HG03469 (cell line): ENCODE data around the gene KCTD16.

Source experiments
- ATAC-seq: cut with Tn5 transposase; IDR thresholded peaks from one replicate; pipeline ENCODE4 v1.9.1; 2021; ENCODE audit warnings: mild to moderate bottlenecking, moderate library complexity, moderate number of reproducible peaks; ENCODE audit not compliant: unreplicated experiment

KCTD16 gene

GRCh38 chr5:144448457-144448856, 277.8 kb downstream of the KCTD16 start:
- ATAC-seq, result no peak

- ATAC-seq, result no peak
Observed at GRCh38 chr5:144451187-144451973, 280.7 kb downstream of the KCTD16 start.

DNA sequence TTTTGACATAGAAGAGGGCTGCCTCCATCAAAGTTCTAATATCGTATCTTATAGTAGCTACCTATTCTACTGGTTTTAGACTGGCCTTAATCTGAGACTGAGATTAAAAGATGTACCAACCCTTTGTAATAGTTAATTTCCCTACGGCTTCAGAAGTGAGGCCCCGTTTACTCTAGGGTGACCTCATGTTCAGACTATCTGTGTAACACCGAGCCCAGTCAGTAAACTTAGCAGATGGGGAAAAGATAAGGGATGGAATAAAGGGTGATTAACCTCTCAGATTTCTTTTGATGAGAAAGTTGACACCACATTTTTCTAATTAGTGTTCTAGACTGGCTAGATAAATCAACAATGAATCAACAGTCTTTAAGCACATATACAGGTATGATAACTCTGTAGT, 283.1 kb downstream of the KCTD16 start:
- no peak for ATAC-seq

GRCh38 chr5:144457160-144457559, 286.5 kb downstream of the KCTD16 start:
- ATAC-seq, result no peak

DNA sequence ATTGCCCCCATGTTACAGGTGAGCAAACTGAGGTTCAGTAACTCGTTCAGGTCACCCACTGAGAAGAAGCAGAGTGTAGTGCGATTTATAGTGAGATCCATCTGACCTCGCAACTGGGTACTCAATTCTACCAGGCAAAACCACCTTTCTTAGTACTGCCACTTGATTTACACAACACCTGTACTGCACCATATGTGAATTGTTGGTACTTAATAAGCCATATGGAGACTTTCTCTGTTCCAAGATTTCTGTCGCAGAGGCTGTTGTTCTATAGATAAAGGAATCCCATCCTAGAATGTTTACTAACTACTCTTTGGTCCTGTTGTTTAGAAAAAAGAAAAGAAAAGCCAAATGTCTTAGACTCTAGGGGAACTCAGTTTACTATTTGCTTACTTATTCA, 287.5 kb downstream of the KCTD16 start:
- ATAC-seq, result no peak

DNA sequence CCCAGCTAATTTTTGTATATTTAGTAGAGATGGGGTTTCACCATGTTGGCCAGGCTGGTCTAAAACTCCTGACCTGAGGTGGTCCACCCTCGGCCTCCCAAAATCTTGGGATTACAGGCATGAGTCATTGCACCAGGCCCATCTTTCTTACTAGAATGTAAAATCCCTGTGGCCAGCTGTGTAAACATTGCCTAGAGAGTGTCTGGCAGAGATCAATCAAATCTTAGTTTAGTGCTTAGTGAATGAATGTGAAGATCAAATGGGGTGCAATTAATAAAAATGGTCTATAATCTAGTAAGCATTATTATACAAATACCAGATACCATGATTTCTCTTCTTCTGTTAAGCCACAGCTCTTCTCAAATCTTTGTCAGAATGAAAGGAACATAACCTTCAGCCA, 289.9 kb downstream of the KCTD16 start:
- ATAC-seq, result no peak

- ATAC-seq, result no peak
Observed at GRCh38 chr5:144462577-144462976, 291.9 kb downstream of the KCTD16 start.

DNA sequence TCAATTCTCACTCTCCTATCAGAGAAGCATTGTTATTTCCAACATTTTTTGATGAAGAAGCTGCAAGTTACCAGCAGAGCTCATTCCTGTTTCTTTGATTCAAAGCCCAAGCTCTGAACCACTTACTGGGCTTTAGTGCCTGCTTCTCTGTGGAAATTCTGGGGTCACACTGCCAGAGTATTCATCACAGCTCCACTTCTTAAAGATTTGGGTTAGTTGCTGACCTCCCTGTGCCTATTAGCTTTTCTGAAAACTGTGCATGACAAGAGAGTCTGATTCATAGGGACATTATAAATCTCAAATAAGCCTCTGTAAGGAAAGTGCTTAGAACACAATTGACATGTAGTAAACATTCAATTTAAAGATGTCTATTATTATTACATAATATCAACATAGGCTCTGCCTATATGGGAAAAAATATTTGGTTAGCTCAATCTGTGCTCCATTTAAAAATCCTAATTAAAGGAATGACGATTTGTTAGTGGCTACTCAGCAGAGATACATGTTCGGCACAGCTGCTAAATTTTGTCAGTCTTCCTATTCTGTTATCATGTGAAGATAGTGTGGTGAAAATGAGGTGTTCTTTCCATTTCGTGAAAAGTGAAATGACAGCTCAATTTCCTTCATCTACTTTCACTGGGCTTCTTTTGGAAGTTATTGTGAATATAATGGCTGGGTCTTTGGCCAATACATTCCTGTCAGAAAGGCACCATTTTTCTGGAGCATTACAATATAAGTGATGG, 293.0 kb downstream of the KCTD16 start:
- no peak for ATAC-seq

DNA sequence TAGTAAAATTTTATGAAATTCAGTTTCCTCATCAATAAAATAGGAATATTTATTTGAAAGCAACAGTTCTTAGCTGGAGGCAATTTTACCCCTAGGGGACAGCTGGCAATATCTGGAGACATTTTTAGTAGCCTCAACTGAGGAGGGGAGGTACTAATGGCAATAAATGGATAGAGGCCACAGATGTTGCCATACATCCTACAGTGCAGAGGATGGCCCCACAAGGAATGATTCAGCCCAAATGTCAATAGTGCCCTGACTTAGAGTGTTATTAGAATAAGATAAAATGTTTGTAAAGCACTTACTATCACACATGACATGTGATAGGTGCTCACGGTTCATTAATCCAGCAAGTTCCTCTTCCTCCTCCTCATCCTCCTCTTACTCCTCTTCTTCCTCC, 293.6 kb downstream of the KCTD16 start:
- no peak for ATAC-seq

DNA sequence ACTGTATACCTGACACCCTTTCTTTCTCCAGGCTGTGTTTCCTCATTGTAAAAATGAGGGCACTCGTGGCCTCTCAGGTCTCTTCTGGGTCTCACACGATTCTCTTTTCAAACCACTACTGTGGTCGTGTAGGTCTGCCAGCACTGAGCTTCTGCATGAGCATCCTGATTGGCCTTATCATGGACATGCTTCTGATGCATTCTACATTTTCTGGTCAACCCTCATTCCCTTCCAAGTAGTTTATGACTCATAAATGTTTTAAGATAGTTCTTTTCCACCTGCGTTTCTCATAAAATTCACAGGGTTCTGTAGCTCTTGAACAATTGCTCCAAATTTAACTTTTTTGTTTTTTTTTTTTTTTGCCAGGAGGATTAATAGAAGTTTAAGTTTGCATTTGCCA, 294.8 kb downstream of the KCTD16 start:
- ATAC-seq, result no peak

DNA sequence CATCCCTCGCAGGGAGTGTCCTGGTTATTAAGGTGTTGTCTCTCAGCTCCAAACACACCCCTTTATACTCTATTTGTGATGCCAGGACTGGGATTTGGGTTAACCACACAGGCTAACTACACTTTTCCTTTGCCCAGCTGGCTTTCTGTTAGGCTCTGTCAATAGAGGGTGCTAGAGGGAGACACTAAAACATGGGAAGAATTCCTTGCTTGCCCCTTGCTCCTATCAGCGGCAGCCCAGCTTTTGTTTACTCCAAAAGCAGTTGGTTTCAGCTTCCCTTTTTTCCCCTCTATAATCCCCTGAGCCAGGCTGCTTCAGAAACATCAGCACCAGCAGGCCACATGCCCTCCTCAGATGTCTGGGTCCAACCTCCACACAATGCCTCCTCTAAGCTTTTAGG, 297.1 kb downstream of the KCTD16 start:
- no peak for ATAC-seq

DNA sequence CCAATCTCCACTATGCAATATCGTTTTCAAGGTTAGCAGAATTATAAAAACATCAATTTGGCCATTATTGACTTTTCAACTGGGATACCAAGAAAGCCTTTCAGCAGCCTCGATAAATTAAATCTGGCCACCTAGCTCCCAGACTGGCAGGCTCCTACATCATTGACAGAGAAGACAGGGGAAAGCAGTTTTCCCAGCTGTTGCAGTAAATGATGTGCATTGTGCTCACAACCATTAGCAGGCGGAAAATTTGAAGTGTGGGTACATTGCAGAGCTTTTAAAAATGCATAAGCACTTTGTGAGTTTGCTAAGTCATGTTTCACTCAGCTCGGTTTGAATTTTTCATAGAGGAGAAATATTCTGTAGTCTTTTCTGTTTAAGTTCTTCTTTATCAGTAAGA, 297.9 kb downstream of the KCTD16 start:
- no peak for ATAC-seq

DNA sequence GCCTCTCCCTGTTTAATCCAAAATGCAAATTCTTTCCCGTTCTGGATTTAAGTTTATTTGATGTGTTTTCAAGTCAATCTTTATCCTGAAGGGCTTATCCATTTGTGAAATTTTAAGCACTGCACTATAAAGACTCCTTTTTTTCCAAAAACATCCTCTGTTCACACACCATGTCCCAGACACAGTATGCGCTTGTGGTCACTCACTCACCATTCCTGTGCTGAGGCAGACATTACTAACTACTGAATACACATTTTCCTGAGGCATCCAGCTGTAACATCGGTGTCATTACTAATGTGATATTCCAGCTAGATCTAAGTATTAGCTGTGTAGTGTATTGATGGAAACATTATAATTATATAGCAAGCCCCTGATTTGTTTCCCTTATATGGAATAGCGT, 298.4 kb downstream of the KCTD16 start:
- ATAC-seq, result no peak

- ATAC-seq, result no peak
Observed at GRCh38 chr5:144472221-144472620, 301.5 kb downstream of the KCTD16 start.

DNA sequence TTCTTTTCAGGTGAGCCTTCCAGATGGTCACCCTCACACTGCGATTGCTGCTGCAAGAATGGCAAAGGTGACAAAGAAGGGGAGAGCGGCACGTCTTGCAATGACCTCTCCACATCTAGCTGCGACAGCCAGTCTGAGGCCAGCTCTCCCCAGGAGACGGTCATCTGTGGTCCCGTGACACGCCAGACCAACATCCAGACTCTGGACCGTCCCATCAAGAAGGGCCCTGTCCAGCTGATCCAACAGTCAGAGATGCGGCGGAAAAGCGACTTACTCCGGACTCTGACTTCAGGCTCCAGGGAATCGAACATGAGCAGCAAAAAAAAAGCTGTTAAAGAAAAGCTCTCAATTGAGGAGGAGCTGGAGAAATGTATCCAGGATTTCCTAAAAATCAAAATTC, 303.0 kb downstream of the KCTD16 start:
- ATAC-seq, result no peak

GRCh38 chr5:144478565-144478964, 307.9 kb downstream of the KCTD16 start:
- ATAC-seq, result no peak

DNA sequence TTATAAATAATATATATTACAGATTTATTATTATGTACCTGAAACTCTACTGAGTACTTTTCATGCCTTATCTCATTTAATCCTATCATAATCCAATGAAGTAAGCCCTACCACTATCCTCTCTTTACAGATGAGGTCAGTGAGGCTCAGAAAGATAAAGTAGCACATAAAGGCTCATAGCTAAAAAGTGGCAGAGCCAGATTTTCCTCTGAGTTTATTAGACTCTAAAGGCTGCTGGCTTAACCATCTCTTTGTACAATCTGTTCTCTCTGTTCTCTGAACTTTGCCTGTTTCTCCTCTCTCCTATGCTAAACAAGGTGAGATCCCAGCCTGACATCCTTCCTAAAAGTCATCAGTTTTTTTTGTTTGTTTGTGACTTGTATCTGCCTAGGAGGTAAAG, 311.2 kb downstream of the KCTD16 start:
- no peak for ATAC-seq

- ATAC-seq, result no peak
Observed at GRCh38 chr5:144484124-144484897, 313.6 kb downstream of the KCTD16 start.

GRCh38 chr5:144485540-144485939, 314.9 kb downstream of the KCTD16 start:
- ATAC-seq, result no peak

GRCh38 chr5:144487207-144487606, 316.5 kb downstream of the KCTD16 start:
- no peak for ATAC-seq

DNA sequence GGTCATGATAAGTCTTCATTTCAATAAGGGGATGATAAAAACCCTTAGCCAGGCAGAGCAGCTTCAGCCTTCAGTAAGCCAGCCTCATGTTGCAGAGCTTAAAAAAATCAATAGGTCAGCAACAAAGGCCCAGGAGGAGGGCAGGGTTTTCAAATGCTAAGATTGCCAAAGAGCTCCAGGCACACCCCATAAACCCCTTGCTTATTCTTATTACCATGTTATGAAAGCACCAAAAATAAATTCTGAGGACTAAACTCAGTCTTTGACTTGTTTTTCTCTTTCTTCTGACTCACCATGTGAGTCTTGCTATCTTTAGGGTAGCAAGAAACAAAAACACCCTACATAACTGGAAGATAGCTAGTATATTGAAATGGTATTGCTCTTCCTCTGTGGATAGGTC, 317.1 kb downstream of the KCTD16 start:
- ATAC-seq, result no peak

- no peak for ATAC-seq
Observed at GRCh38 chr5:144503123-144503522, 332.4 kb downstream of the KCTD16 start.
